Activated B cell treated with CpG ODN at 0.5 μM for 24 hours (primary cell): Measurements from ENCODE around the gene SH2D3C. TPM values are rescaled to one million over a fixed set of nuclear protein-coding genes. Genes with fewer than 3 reads are reported as not detected.

Experiments used
- ATAC-seq: fragments of 200-7000 bp; cut with Tn5 transposase; one replicate; pipeline ENCODE4 v1.10.0; 2021; ENCODE audit warnings: low read depth, mild to moderate bottlenecking, moderate library complexity
- CTCF ChIA-PET: fragments of 350-600 bp; sonication (Branson Sonifier 250); formaldehyde crosslinking; loops from one replicate; lab custom pipeline; 2021; ENCODE audit warnings: antibody characterized with exemption; lab: Charles Lee
- POLR2A ChIA-PET: fragments of 350-600 bp; sonication (Branson Sonifier 250); formaldehyde crosslinking; loops from one replicate; lab custom pipeline; 2021; ENCODE audit warnings: antibody characterized with exemption; lab: Charles Lee
- DNase-seq: peaks from one replicate; pipeline ENCODE4 v3.0.0; 2022
- H3K27ac Mint-ChIP-seq: one replicate; pipeline ENCODE4 v1.8.0; 2020; ENCODE audit warnings: mixed read lengths
- H3K27me3 Mint-ChIP-seq: one replicate; pipeline ENCODE4 v1.8.0; 2021; ENCODE audit warnings: mixed read lengths
- H3K36me3 Mint-ChIP-seq: one replicate; pipeline ENCODE4 v1.8.0; 2021; ENCODE audit warnings: low read depth, mixed read lengths
- H3K4me1 Mint-ChIP-seq: one replicate; pipeline ENCODE4 v1.8.0; 2021; ENCODE audit warnings: mixed read lengths
- H3K4me3 Mint-ChIP-seq: one replicate; pipeline ENCODE4 v1.8.0; 2020; ENCODE audit warnings: mild to moderate bottlenecking, mixed read lengths
- H3K9me3 Mint-ChIP-seq: one replicate; pipeline ENCODE4 v1.8.0; 2020; ENCODE audit warnings: mixed read lengths
- intact Hi-C: fragments of 100-400 bp; cut with micrococcal nuclease; formaldehyde crosslinking; loops from one replicate; pipeline ENCODE4 v1.15.1; 2024
- total RNA-seq: library from RNA; stranded (reverse); gene quantifications from 2 replicates; pipeline ENCODE4 v1.2.3, GENCODE V29; 2022
- TF ChIP-seq, protein P1 (sequence below): fragments of 200-600 bp; IDR thresholded peaks from one replicate; pipeline ENCODE4 v1.8.0; 2022; ENCODE audit warnings: antibody characterized with exemption, mild to moderate bottlenecking

The SH2D3C gene
- total RNA-seq, 1 donor from 2014 or later, result 51.8 TPM

DNA sequence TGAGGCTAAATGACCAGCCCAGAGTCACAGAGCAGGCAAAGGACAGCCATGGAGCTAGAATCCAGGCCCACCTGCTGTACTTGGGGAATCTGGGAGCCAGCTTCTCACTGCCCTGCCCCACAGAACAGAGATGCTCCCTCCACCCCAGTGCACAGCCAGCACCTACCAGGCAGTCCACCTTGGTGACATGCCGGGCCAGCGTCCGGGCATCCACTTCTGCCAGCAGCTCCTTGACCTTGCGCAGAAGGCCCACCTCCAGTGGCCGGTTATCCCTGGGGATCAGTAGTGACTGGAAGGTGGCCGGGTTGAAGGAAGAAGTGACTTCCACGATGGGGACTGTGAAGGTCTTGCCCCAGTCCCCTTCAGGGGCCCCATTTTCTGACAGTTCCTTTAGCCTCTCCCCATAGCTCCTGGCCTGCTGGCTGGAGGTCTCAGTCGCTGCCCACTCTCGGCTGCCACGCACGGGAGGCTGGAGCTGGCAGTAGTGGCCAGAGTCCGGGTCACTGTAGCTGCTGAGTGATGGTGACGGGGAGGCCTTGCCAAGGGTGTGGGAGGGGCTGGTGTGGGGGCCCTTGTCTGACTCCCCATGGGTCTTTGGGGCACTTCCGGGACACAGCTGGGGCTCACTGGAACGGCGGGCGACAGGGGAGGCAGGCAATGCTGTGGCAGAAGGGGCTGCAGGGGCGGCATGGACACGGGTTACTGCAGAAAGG is 33.9 kb downstream of the SH2D3C start:
- POLR2A ChIA-PET, result interaction anchor here (0.7 to 1.5 kb wide), 3 partner anchors 10 to 35 kb away, joined by 4 to 6 read pairs (median 4); partner anchors contain the start of gene TOR2A
- no peak for ATAC-seq

DNA sequence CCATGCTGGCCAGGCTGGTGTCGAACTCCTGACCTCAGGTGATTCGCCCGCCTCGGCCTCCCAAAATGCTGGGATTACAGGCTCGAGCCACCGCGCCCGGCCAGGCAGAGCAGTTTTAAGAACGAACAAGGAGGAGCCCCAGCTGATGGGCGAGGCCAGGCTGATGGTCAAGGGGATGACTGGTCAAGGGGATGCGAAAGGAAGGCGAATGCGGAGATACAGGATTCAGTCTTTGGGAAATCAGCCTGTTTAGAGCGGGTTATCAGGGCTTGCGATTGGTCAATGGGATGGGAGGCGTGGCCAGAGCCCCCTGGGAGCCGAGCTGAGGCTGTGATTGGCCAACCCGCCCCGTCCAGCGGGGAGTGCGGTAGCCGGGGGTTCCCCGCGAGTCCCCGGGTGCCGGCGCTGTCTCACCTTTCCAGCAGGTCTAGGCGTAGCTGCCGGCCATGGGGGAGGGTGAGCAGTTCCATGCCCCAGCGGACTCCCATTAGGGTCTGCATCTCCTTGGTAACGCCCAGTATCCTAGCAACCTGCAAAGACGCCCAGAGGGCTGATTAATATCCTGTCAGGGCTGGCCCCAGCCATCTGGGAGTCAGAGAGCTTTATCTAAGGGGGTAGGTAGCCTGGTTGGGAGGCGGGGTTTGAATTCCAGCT is 35.9 kb downstream of the SH2D3C start:
- intact Hi-C loops, result no loop called here
- Mint-ChIP-seq H3K27ac (no peak overlapping the region), H3K27me3 (no peaks in the 10 kb centered on the region), H3K4me3 (no peak overlapping the region), H3K36me3 (peaks cover 84% of the 10 kb centered on the region), H3K4me1 (no peaks in the 10 kb centered on the region), H3K9me3 (no peaks in the 10 kb centered on the region)
- DNase-seq, result no peak
- ChIA-PET CTCF (interaction anchor here (0.6 to 2.0 kb wide), 2 partner anchors 14 to 127 kb away, joined by 5 to 8 read pairs; no protein-coding TSS in a partner anchor), POLR2A (interaction anchor here (0.6 to 1.2 kb wide), 2 partner anchors 13 to 14 kb away, joined by 3 read pairs; no protein-coding TSS in a partner anchor)
- TF ChIP-seq, protein P1, sequence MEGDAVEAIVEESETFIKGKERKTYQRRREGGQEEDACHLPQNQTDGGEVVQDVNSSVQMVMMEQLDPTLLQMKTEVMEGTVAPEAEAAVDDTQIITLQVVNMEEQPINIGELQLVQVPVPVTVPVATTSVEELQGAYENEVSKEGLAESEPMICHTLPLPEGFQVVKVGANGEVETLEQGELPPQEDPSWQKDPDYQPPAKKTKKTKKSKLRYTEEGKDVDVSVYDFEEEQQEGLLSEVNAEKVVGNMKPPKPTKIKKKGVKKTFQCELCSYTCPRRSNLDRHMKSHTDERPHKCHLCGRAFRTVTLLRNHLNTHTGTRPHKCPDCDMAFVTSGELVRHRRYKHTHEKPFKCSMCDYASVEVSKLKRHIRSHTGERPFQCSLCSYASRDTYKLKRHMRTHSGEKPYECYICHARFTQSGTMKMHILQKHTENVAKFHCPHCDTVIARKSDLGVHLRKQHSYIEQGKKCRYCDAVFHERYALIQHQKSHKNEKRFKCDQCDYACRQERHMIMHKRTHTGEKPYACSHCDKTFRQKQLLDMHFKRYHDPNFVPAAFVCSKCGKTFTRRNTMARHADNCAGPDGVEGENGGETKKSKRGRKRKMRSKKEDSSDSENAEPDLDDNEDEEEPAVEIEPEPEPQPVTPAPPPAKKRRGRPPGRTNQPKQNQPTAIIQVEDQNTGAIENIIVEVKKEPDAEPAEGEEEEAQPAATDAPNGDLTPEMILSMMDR, result no peak
- no peak for ATAC-seq

More for the DNA sequence above, 33.9 kb downstream of the SH2D3C start:
- Mint-ChIP-seq H3K4me1 (no peaks in the 10 kb centered on the region), H3K36me3 (peaks cover 85% of the 10 kb centered on the region), H3K27ac (no peak overlapping the region), H3K4me3 (no peak overlapping the region), H3K27me3 (no peaks in the 10 kb centered on the region), H3K9me3 (no peaks in the 10 kb centered on the region)
- no peak for DNase-seq
- CTCF ChIA-PET, result interaction anchor here (1.5 kb wide), 1 partner anchor 10 kb away, joined by 7 read pairs; the partner anchor contains the start of gene TOR2A
- intact Hi-C loops, result no loop called here
- TF ChIP-seq, protein P1, result no peak

DNA sequence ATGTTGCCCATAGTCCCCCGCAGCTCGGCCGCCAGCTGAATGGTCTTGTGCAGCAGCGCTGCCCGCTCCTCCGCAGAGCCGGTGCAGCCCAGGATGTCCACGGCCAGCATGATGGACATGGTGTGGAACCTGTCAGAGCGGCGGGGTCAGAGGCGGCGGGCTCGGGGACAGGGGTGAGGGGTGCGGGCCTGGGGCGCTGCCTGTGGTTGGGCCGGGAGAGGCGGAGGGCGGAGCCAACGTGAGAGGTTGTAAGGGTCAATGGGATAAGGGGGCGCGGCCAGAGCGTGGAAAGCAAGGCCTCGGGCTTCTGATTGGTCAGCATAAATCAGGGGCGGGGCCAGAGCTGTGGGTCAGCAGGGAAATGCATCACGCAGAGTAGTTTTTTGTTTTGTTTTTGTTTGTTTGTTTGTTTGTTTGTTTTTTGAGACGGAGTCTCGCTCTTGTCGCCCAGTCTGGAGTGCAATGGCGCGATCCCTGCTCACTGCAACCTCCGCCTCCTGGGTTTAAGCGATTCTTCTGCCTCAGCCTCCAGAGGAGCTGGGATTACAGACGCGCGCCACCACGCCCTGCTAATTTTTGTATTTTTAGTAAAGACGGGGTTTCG is 36.5 kb downstream of the SH2D3C start:
- ChIA-PET CTCF (interaction anchor here (2.0 kb wide), 1 partner anchor 128 kb away, joined by 8 read pairs; no protein-coding TSS in a partner anchor), POLR2A (interaction anchor here (0.6 to 1.5 kb wide), 3 partner anchors 13 to 43 kb away, joined by 3 read pairs; no protein-coding TSS in a partner anchor)
- no peak for DNase-seq
- H3K4me1 Mint-ChIP-seq, result no peaks in the 10 kb centered on the region
- no peaks in the 10 kb centered on the region for H3K27me3 Mint-ChIP-seq
- H3K27ac Mint-ChIP-seq, result no peak overlapping the region
- no peak for ATAC-seq
- peaks cover 81% of the 10 kb centered on the region for H3K36me3 Mint-ChIP-seq
- H3K9me3 Mint-ChIP-seq, result no peaks in the 10 kb centered on the region
- intact Hi-C loops, result no loop called here
- no peak overlapping the region for H3K4me3 Mint-ChIP-seq
- TF ChIP-seq, protein P1, result no peak

DNA sequence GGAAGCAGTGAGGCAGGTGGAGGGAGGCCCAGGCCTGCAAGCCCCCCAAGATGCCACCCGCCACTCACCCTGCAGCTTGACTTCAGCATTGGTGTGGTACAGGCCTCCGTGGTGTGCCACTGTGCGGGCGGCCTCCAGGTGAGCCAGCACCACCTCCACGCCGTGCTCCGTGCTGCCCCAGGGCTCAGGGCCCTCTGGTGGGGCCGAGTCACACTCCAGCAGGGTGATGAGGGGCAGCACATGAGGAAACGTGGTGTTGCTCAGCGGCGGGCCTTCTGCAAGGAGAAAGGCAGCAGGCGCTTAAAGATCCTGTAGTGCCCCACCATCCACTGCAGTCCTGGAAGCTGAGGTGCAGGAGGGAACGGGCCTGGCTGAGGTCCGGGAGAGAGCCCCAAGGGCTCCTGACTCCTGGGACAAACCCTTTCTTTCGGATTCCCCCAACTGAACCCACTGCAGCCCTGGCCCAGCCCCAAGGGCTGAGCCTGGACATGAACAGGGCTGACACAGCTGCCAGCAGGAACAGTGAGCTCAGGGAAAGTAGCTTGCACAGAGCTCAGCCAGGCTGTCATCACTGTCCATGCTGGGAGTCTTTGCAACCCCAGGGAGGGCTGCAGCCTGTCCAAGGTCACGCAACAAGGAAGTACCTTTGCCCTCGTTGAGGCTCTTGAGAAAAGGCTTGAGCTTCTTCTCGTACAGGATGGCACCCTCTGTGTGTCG is 38.7 kb downstream of the SH2D3C start:
- Mint-ChIP-seq H3K27me3 (no peaks in the 10 kb centered on the region), H3K4me3 (no peak overlapping the region), H3K4me1 (peaks cover 5% of the 10 kb centered on the region), H3K9me3 (no peaks in the 10 kb centered on the region), H3K36me3 (peaks cover 60% of the 10 kb centered on the region), H3K27ac (no peak overlapping the region)
- ChIA-PET POLR2A (no interaction called here), CTCF (no interaction called here)
- TF ChIP-seq, protein P1, result no peak
- intact Hi-C loops, result no loop called here
- no peak for ATAC-seq
- DNase-seq, result no peak
